HG03342 (cell line): ENCODE measurements around the gene SSB.
"Not testable (repeated sequence)": the region's sequence is repeated elsewhere in the genome, so short reads cannot be mapped to it uniquely, and the experiment has no call there.

Experiments used
- ATAC-seq: cut with Tn5 transposase; IDR thresholded peaks from one replicate; pipeline ENCODE4 v1.9.1; 2021; ENCODE audit warnings: mild to moderate bottlenecking, moderate library complexity; ENCODE audit not compliant: unreplicated experiment

The SSB gene

DNA sequence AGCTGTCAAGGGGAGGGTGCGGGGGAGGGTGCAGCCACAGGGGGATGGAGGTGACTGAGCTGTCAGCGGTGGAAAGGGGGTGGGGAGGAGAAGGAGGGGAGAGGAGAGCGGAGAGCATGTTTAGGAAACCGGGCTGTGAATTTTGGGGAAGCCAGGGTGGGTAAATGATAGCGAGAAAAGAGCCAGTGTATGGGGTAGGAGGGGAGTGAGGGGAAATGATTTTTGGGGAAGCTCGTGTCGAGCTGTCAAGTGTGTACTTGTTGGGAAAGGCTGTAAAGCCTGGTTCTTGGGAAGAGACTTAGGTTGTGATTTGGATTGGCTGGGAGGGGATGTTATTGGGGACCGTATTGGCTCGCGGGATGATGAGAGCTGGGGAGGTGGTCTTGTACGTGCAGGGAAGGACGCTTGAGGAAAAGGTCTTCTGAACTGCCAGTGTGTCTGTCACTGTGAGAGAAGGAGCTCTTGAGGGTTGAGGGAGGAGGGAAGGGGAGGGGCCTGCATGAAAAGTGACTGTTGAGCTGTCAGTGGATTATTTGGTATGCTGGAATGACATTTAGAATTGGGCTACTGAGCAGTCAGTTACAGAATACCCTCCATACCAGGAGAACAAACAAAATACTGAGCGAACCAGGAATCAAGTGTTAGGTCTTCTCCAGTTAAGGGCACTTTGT, 29.6 kb downstream of the SSB start:
- peak; percentile 36 for ATAC-seq

DNA sequence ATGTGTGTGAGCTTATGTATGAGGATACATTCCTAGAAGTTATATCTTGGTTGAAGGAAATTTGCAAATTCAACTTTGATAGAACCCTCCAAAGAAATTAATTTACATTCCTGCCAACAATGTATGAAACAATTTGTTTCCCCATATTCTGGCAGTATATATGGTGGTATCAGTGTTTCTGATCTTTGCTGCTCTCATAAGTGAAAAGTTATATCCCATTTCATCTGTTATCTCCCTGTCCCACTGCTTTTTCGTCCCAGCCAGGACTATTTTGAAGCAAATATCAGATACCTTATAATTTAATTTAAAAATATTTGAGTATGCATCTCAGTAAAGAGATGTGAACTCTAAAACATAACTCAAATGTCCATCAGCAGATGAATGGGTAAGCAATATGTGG, 35.7 kb downstream of the SSB start:
- ATAC-seq = no peak

DNA sequence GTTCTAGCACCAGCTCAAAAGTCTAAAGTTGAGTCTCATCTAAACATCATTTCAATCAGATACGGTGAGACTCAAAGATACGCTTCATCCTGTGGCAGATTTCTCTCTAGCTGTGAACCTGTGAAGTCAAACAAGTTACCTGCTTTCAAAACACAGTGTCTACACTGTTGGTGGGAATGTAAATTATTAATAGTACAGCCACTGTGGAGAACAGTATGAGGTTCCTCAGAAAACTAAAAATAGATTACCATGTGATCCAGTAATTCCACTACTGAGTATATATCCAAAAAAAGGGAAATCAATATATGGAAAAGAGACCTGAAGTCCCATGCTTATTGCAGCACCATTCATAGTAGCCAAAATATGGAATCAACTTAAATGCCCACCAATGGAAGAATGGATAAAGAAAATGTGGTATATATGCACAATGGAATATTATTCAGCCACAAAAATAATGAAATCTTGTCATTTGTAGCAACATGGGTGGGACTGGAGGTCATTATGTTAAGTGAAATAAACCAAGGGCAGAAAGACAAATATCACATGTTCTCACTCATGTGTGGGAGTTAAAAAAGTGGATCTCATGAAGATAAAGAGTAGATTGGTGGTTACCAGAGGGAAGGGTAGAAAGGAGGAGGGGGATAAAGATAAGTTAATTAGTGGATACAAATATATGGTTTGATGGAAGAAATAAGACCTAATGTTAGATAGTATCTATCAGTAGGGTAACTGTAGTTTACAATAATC, 40.2 kb downstream of the SSB start:
- ATAC-seq = no peak

DNA sequence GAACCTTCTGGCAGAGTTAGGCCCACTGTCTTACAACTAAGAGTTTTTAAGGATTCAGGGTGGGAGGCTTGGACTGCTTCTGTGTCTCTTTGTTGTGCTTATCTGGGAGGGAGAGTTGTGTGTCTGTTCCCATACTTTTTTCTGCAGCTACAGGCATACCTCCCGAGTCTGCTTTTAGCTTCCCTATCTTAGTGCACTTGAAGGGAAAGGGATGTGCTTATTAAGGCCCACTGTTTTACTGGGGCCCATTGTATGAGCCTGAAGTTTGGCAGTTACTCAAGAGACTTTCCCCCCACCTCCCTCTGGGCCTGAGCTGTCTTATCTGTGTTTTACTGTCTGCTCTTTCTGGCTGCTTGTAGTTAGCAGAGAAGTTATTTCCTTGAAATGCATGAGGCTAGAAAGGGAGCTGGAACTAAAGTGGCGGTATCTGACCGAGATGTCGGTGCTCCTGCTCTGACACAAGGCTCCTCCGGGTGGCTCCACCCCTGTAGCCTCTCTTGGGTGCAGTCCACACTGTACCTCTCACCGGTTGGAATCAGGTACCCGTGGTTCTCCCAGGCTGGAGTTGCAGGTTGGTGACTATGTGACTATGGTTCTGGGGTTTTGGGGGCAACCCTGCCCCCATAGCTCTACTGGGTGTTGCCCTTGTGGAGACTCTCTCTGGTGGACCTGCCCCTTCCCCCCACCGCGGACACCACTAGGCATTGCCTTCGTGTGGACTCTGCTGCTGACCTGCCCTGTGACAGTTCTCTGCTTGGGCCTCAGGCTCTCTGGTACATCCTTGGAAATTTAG, 41.5 kb downstream of the SSB start:
- no peak for ATAC-seq

DNA sequence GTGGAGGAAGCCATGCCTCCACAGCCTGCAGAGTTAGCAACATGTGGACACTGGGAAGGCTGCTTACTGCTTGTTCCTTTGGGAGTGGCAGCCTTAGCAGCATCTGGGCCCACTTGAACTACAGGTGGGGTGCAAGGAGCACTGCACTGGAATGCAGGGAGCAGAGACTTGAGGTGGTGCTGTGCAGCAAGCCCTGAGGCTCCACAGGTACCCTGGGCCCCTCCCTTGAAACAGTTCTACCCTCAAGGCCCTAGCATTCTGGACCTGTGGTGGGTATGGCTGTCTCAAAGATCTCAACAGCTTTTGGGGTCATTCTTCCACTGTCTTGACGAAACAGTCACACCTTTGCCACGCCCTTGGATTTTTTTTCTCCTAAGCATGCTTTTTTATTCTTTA, 42.1 kb downstream of the SSB start:
- ATAC-seq = no peak

DNA sequence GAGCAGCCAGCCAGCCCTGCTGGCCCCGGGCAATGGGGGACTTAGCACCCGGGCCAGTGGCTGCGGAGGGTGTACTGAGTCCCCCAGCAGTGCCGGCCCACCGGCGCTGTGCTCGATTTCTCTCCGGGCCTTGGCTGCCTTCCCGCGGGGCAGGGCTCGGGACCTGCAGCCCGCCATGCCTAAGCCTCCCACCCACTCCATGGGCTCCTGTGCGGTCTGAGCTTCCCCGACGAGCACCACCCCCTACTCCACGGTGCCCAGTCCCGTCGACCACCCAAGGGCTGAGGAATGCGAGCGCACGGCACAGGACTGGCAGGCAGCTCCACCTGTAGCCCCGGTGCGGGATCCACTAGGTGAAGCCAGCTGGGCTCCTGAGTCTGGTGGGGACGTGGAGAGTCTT, 43.0 kb downstream of the SSB start:
- not testable (repeated sequence) for ATAC-seq

DNA sequence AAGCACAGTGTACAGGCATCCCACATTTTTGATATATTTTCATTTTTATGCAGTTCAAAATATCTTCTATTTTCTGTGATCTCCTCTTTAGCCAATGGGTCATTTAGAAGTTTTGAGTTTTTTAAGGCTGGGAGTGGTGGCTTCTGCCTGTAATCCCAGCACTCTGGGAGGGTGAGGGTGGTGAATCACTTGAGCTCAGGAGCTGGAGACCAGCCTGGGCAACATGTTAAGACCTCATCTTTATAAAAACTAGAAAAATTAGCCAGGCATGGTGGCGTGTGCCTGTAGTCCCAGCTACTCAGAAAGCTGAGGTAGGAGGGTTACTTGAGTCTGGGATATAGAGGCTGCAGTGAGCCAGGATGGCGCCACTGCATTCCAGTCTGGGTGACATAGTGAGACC, 46.3 kb downstream of the SSB start:
- no peak for ATAC-seq

DNA sequence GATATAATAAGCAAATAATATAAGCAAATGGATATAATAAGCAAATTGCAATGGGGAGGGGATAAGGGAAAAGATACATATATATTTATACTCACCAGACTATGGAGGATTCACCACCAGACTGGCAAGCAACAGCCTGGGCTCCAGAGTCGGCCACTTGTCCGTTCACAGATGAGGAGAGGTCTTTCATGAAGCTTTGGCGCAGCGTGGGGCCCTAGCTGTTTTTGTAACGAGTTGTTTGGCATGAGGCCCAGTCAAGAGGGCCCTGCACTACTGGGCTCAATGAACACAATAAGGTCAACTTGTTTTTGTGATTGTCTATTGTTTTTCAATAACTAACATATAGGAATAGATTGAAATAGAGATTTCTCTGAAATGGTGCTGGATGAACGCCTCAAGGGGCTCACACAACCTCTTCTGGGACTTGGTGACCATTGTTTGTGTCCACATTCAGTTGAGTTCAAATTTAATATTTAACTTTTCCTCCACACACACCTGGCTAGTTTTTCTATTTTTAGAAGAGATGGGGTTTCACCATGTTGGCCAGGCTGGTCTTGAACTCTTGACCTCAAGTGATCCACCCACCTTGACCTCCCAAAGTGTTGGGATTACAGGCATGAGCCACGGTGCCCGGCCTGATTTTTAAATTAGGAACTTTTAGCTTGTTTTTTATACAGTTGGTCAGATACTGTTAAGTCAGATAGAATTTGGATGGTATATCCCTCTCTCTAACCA, 50.5 kb downstream of the SSB start:
- ATAC-seq = not testable (repeated sequence)

DNA sequence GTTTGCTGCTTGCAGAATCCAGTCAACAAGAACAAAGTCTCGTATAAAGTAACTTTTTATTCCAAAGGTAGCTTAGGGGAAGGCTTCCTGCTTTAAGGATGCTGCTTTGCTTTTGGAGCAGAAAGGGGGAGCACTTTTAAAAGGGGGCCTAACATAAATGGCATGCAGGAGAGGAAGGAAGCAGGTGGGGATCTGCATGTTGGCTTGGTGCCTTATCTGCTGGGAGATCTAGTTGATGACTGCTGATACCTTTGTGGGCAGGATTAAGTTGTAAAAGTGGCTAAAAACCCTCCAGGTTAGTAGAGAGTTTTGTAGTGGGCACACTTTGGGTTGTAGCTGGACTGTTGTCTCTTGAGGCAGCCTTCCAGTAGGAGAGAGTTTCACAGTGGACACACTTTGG, 51.0 kb downstream of the SSB start:
- ATAC-seq = no peak

DNA sequence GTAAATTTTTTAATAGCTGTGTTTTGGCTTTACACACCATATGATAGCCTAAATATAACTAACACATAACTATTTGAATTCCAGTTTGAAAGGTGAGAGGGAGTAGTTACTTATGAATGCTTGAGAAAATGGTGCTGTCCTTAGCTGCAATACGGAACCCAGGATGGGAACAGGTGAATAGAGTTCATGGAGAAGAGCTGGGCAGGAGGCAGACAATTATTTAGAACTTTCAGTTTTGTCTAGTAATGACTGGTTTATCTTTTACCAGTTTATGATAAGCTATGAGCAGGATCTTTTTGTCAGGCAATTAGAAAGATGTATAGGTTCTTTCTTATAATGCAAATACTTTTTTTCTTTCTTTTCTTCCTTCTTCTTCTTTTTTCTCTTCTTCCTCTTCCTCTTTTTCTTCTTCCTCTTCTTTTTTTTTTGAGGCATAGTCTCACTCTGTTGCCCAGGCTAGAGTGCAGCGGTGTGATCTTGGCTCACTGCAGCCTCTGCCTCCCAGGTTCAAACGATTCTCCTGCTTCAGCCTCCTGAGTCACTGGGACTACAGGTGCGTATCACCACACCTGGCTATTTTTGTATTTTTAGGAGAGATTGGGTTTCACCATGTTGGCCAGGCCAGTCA, 54.5 kb downstream of the SSB start:
- no peak for ATAC-seq

DNA sequence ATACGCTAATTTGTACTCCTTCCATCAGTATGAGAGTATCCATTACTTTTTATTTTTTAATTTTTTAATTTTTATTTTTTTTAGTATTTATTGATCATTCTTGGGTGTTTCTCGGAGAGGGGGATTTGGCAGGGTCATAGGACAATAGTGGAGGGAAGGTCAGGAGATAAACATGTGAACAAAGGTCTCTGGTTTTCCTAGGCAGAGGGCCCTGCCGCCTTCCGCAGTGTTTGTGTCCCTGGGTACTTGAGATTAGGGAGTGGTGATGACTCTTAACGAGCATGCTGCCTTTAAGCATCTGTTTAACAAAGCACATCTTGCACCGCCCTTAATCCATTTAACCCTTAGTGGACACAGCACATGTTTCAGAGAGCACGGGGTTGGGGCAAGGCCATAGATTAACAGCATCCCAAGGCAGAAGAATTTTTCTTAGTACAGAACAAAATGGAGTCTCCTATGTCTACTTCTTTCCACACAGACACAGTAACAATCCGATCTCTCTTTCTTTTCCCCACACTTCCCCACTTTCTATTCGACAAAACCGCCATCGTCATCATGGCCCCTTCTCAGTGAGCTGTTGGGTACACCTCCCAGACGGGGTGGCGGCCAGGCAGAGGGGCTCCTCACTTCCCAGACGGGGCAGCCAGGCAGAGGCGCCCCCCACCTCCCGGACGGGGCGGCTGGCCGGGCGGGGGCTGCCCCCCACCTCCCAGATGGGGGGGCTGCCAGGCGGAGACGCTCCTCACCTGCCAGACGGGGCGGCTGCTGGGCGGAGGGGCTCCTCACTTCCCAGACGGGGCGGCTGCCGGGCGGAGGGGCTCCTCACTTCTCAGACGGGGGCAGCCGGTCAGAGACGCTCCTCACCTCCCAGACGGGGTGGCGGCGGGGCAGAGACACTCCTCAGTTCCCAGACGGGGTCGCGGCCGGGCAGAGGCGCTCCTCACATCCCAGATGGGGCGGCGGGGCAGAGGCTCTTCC, 56.9 kb downstream of the SSB start:
- ATAC-seq = not testable (repeated sequence)

DNA sequence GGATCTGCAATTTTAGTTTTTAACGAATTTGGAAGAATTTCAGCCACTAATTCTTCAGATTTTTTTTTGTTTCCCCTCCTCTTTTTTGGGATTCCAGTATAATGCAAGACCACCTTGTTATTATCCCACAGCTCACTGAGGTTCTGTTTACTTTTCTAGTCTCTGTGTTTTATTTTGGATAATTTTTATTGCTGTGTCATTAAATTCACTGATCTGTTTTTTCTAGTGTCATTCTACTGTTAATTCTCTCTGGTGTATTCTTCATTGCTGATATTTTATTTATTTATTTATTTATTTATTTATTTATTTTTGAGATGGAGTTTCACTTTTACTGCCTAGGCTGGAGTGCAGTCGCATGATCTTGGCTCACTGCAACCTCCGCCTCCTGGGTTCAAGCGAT, 60.8 kb downstream of the SSB start:
- ATAC-seq = no peak

DNA sequence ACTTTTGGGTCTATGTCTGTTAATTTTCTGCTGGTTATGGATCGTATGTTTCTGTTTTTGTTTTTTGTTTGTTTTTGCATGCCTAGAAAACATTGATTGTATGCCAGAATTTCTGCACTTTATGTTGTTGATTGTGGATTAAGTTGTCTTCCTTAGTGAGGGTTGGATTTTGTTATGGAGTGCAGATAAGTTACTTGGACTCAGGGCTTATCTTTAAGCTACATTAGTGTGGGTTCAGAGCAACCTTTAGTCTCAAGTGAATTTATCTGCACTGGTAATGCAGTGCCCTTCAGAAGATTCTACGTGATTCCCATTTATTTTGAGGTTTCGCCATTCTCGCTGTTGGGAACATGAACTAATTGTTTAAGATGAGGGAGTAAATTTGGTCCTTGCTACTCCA, 61.5 kb downstream of the SSB start:
- ATAC-seq = no peak
